ENCODE measurements around the gene SULT6B1. TPM values are rescaled to one million over a fixed set of nuclear protein-coding genes. Genes with fewer than 3 reads are reported as not detected.

SULT6B1 gene
- total RNA-seq, 2 donors from 2014 or later: not detected

GRCh38 chr2:37149626-37150322 lies 38.7 kb downstream of the SULT6B1 start:
- Mint-ChIP-seq H3K4me1 (peaks cover 38% of the 10 kb centered on the region), H3K4me3 (peak overlapping the region; percentile 79), H3K27me3 (no peaks in the 10 kb centered on the region), H3K9me3 (peaks cover 8% of the 10 kb centered on the region), H3K27ac (peak overlapping the region; percentile 80), H3K36me3 (ENCODE audit: low read depth) (peaks cover 55% of the 10 kb centered on the region)
- peak; percentile 87 for ATAC-seq (replicated peaks)

GRCh38 chr2:37148325-37148724 lies 40.1 kb downstream of the SULT6B1 start:
- Mint-ChIP-seq H3K4me3 (peak overlapping the region; percentile 79), H3K36me3 (ENCODE audit: low read depth) (peaks cover 54% of the 10 kb centered on the region), H3K27ac (peak overlapping the region; percentile 80), H3K4me1 (peaks cover 31% of the 10 kb centered on the region), H3K27me3 (no peaks in the 10 kb centered on the region), H3K9me3 (peaks cover 6% of the 10 kb centered on the region)
- ATAC-seq (replicated peaks): no peak

DNA sequence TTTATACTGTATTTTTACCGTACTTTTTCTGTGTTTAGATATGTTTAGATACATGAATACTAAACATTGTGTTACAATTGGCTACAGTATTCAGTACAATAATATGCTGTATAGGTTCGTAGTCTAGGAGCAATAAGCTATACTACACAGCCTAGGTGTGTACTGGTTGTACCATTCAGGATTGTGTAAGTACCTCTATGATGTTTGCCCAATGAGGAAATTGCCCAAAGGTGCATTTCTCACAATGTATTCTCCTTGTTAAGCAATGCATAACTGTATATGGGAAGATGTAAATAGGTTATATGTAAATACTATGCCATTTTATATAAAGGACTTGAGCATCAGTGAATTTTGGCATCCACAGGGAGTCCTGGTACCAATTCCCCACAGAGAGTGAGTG lies 42.4 kb downstream of the SULT6B1 start:
- Mint-ChIP-seq H3K9me3 (no peaks in the 10 kb centered on the region), H3K36me3 (ENCODE audit: low read depth) (peaks cover 65% of the 10 kb centered on the region), H3K27me3 (no peaks in the 10 kb centered on the region), H3K4me1 (peaks cover 17% of the 10 kb centered on the region), H3K27ac (no peak overlapping the region), H3K4me3 (no peak overlapping the region)
- no peak for ATAC-seq (replicated peaks)

GRCh38 chr2:37143974-37144373 lies 44.5 kb downstream of the SULT6B1 start:
- Mint-ChIP-seq H3K36me3 (ENCODE audit: low read depth) (peaks cover 76% of the 10 kb centered on the region), H3K4me3 (no peak overlapping the region), H3K27ac (no peak overlapping the region), H3K9me3 (no peaks in the 10 kb centered on the region), H3K27me3 (no peaks in the 10 kb centered on the region), H3K4me1 (peaks cover 5% of the 10 kb centered on the region)
- no peak for ATAC-seq (replicated peaks)

DNA sequence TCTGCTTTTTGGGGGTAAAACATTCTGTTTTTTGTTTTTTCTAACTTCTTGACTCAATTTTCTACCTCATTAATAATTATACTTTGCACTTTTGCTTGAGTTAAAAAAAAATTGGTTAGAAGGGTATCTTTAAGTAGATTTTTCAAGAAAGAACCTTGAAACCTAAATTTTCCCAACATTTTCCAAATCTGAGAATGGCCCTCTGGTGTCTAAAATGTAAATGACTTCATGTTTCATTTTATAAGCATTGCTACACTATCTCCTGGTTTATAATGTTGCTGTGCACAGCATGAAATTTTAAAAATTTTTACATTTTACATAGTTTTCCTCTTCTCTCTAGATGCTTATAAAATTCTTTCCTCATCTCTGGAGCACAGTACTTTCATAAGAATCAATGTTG lies 45.9 kb downstream of the SULT6B1 start:
- Mint-ChIP-seq H3K36me3 (ENCODE audit: low read depth) (peaks cover 62% of the 10 kb centered on the region), H3K4me3 (no peak overlapping the region), H3K27ac (no peak overlapping the region), H3K27me3 (no peaks in the 10 kb centered on the region), H3K4me1 (no peaks in the 10 kb centered on the region), H3K9me3 (no peaks in the 10 kb centered on the region)
- ATAC-seq (replicated peaks): no peak

GRCh38 chr2:37132914-37133313 lies 55.6 kb downstream of the SULT6B1 start:
- ATAC-seq (replicated peaks): no peak
- peaks cover 3% of the 10 kb centered on the region for H3K9me3 Mint-ChIP-seq
- H3K27me3 Mint-ChIP-seq: no peaks in the 10 kb centered on the region
- no peaks in the 10 kb centered on the region for H3K36me3 Mint-ChIP-seq (ENCODE audit: low read depth)
- peaks cover 5% of the 10 kb centered on the region for H3K4me1 Mint-ChIP-seq
- H3K4me3 Mint-ChIP-seq: no peak overlapping the region
- no peak overlapping the region for H3K27ac Mint-ChIP-seq

DNA sequence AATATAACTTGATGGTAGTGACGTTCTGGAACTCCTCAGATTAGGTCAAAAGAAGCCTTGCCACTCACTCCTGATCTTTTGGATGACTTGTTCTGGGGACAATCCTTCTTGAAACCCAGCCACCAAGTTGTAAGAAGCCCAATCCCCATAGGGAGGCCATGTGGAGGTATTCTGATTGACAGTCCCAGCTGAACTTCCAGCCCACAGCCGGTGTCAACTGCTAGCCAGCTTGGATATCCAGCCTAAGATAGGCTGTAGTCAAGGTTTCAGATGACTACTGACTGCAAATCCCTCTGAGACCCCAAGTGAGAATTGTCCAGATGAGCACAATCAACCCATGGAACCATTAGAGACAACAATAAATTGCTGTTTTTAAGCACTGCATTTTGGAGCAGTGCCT lies 63.1 kb downstream of the SULT6B1 start:
- Mint-ChIP-seq H3K4me3 (no peak overlapping the region), H3K4me1 (peaks cover 10% of the 10 kb centered on the region), H3K36me3 (ENCODE audit: low read depth) (peaks cover 37% of the 10 kb centered on the region), H3K27me3 (no peaks in the 10 kb centered on the region), H3K27ac (no peak overlapping the region), H3K9me3 (peaks cover 3% of the 10 kb centered on the region)
- ATAC-seq (replicated peaks): no peak

- no peaks in the 10 kb centered on the region for H3K4me1 Mint-ChIP-seq
- H3K36me3 Mint-ChIP-seq (ENCODE audit: low read depth): peaks cover 81% of the 10 kb centered on the region
- H3K4me3 Mint-ChIP-seq: no peak overlapping the region
- ATAC-seq (replicated peaks): no peak
- H3K9me3 Mint-ChIP-seq: no peaks in the 10 kb centered on the region
- H3K27ac Mint-ChIP-seq: no peak overlapping the region
- H3K27me3 Mint-ChIP-seq: no peaks in the 10 kb centered on the region
Observed at GRCh38 chr2:37119157-37119556, 69.3 kb downstream of the SULT6B1 start.

Other genes starting within 250 kb of the SULT6B1 start
- 10 to 100 TPM; 25.5 to 29.6 TPM for gene STRN, start 222.1 kb downstream of the SULT6B1 start, total RNA-seq
- 10 to 100 TPM; 23.2 to 23.9 TPM for gene HEATR5B, start 104.3 kb downstream of the SULT6B1 start, total RNA-seq
- 10 to 100 TPM; 12.4 to 17.9 TPM for gene GPATCH11, start 104.2 kb downstream of the SULT6B1 start, total RNA-seq
- 10 to 100 TPM; 25.4 to 45.1 TPM for gene EIF2AK2, start 31.7 kb downstream of the SULT6B1 start, total RNA-seq
- 10 to 100 TPM; 44.5 to 49.6 TPM for gene CEBPZOS, start 7.8 kb upstream of the SULT6B1 start, total RNA-seq
- gene CEBPZ, start 42.9 kb upstream of the SULT6B1 start, total RNA-seq: 10 to 100 TPM; 55.6 to 68.3 TPM
- gene NDUFAF7, start 43.0 kb upstream of the SULT6B1 start, total RNA-seq: 10 to 100 TPM; 21.9 to 29.8 TPM
- gene PRKD3, start 136.2 kb upstream of the SULT6B1 start, total RNA-seq: 10 to 100 TPM; 28.2 to 35.6 TPM
- under 1 TPM; 0.53 to 0.71 TPM for gene QPCT, start 156.0 kb upstream of the SULT6B1 start, total RNA-seq